Measurements from ENCODE around the gene GBP2. TPM values are rescaled to one million over a fixed set of nuclear protein-coding genes. Genes with fewer than 3 reads are reported as not detected.
"Not testable (repeated sequence)": the region's sequence is repeated elsewhere in the genome, so short reads cannot be mapped to it uniquely, and the experiment has no call there.

GBP2 gene
- total RNA-seq, 2 experiments from 2014 or later = not detected

GRCh38 chr1:89129911-89130310 is 4.0 kb upstream of the GBP2 start:
- no peak for TF ChIP-seq EZH2phosphoT487 (IDR thresholded peaks at IDR 0.05; ENCODE audit: borderline replicate concordance, low read depth, low read length)
- H3K79me2 ChIP-seq (ENCODE audit: insufficient read depth, low read depth, low read length) = no peaks in the 10 kb centered on the region
- no peaks in the 10 kb centered on the region for H3K9me3 ChIP-seq (ENCODE audit: low read length)
- no peak for DNase-seq (ENCODE audit: low spot score)
- POLR2A ChIA-PET = no interaction called here
- no peaks in the 10 kb centered on the region for H3K4me1 ChIP-seq (ENCODE audit: insufficient read depth, low read length, poor library complexity, severe bottlenecking)
- H3K4me2 ChIP-seq (ENCODE audit: low read length) = no peak overlapping the region
- no peak overlapping the region for H2AFZ ChIP-seq (ENCODE audit: low read length)
- no peaks in the 10 kb centered on the region for H4K20me1 ChIP-seq (ENCODE audit: insufficient read depth, low read length)
- CTCF ChIA-PET (ENCODE audit: unreplicated experiment) = no interaction called here
- no TSS peak for BruUV-seq (replicated peaks)
- H3K9me2 ChIP-seq (ENCODE audit: insufficient read depth, low read length) = no peaks in the 10 kb centered on the region
- H3K27ac ChIP-seq (ENCODE audit: low read depth, low read length, poor library complexity, severe bottlenecking) = no peak overlapping the region
- intact Hi-C loops (cut with micrococcal nuclease; ENCODE audit: unreplicated experiment) = no loop called here
- H3K4me3 ChIP-seq (ENCODE audit: low read depth, low read length, poor library complexity, severe bottlenecking) = no peak overlapping the region
- no peaks in the 10 kb centered on the region for H3K36me3 ChIP-seq (ENCODE audit: insufficient read depth, low read length)

- H3K4me3 ChIP-seq (ENCODE audit: low read depth, low read length, poor library complexity, severe bottlenecking); H3K9me2 ChIP-seq (ENCODE audit: insufficient read depth, low read length); H2AFZ ChIP-seq (ENCODE audit: low read length); H3K4me2 ChIP-seq (ENCODE audit: low read length); DNase-seq (ENCODE audit: low spot score); H3K4me1 ChIP-seq (ENCODE audit: insufficient read depth, low read length, poor library complexity, severe bottlenecking); BruUV-seq (replicated peaks); H3K36me3 ChIP-seq (ENCODE audit: insufficient read depth, low read length); H3K27ac ChIP-seq (ENCODE audit: low read depth, low read length, poor library complexity, severe bottlenecking); CTCF ChIA-PET (ENCODE audit: unreplicated experiment); H3K79me2 ChIP-seq (ENCODE audit: insufficient read depth, low read depth, low read length); H3K9me3 ChIP-seq (ENCODE audit: low read length); H4K20me1 ChIP-seq (ENCODE audit: insufficient read depth, low read length); intact Hi-C loops (cut with micrococcal nuclease; ENCODE audit: unreplicated experiment); POLR2A ChIA-PET: not testable (repeated sequence)
Observed at GRCh38 chr1:89128003-89128458, 2.1 kb upstream of the GBP2 start.

- H3K9me3 ChIP-seq (ENCODE audit: low read length); H3K4me2 ChIP-seq (ENCODE audit: low read length); H3K36me3 ChIP-seq (ENCODE audit: insufficient read depth, low read length); H3K4me1 ChIP-seq (ENCODE audit: insufficient read depth, low read length, poor library complexity, severe bottlenecking); H3K9me2 ChIP-seq (ENCODE audit: insufficient read depth, low read length); H2AFZ ChIP-seq (ENCODE audit: low read length); H3K4me3 ChIP-seq (ENCODE audit: low read depth, low read length, poor library complexity, severe bottlenecking); intact Hi-C loops (cut with micrococcal nuclease; ENCODE audit: unreplicated experiment); DNase-seq (ENCODE audit: low spot score); H3K27ac ChIP-seq (ENCODE audit: low read depth, low read length, poor library complexity, severe bottlenecking); H4K20me1 ChIP-seq (ENCODE audit: insufficient read depth, low read length); H3K79me2 ChIP-seq (ENCODE audit: insufficient read depth, low read depth, low read length); BruUV-seq (replicated peaks); CTCF ChIA-PET (ENCODE audit: unreplicated experiment): not testable (repeated sequence)
- POLR2A ChIA-PET = interaction anchor here (0.6 kb wide), 1 partner anchor 140 kb away, joined by 3 read pairs; no protein-coding TSS in a partner anchor
Observed at GRCh38 chr1:89126602-89127565, 970 bp upstream of the GBP2 start.

- CTCF ChIA-PET (ENCODE audit: unreplicated experiment) = no interaction called here
- Histone ChIP-seq H3K9me2 (ENCODE audit: insufficient read depth, low read length) (no peaks in the 10 kb centered on the region), H3K4me2 (ENCODE audit: low read length) (no peak overlapping the region), H4K20me1 (ENCODE audit: insufficient read depth, low read length) (no peaks in the 10 kb centered on the region), H3K36me3 (ENCODE audit: insufficient read depth, low read length) (no peaks in the 10 kb centered on the region), H3K4me3 (ENCODE audit: low read depth, low read length, poor library complexity, severe bottlenecking) (no peak overlapping the region), H2AFZ (ENCODE audit: low read length) (no peak overlapping the region), H3K9me3 (ENCODE audit: low read length) (no peaks in the 10 kb centered on the region), H3K4me1 (ENCODE audit: insufficient read depth, low read length, poor library complexity, severe bottlenecking) (no peaks in the 10 kb centered on the region), H3K79me2 (ENCODE audit: insufficient read depth, low read depth, low read length) (no peaks in the 10 kb centered on the region), H3K27ac (ENCODE audit: low read depth, low read length, poor library complexity, severe bottlenecking) (no peak overlapping the region)
- POLR2A ChIA-PET = interaction anchor here (0.6 kb wide), 1 partner anchor 100 kb away, joined by 3 read pairs; no protein-coding TSS in a partner anchor
- no TSS peak for BruUV-seq (replicated peaks)
- intact Hi-C loops (cut with micrococcal nuclease; ENCODE audit: unreplicated experiment) = no loop called here
- TF ChIP-seq EZH2phosphoT487 (IDR thresholded peaks at IDR 0.05; ENCODE audit: borderline replicate concordance, low read depth, low read length) (no peak), CTCF (conservative IDR thresholded peaks at IDR 0.05; ENCODE audit: low read length) (no peak)
- no peak for DNase-seq (ENCODE audit: low spot score)
Observed at GRCh38 chr1:89125240-89125912, 538 bp downstream of the GBP2 start.
